K562 (cell line): ENCODE results near the gene KIF1A. TPM values are rescaled to one million over a fixed set of nuclear protein-coding genes. Genes with fewer than 3 reads are reported as not detected.

ENCODE experiments used
- ATAC-seq: fragments of 200-7000 bp; cut with Tn5 transposase; 3 replicates; pipeline ENCODE4 v1.9.1; 2020; ENCODE audit warnings: moderate library complexity
- BruUV-seq: library from RNA; stranded (reverse); fragments of 400-500 nt; replicated peaks from 2 replicates; lab custom pipeline; 2021; lab: Mats Ljungman, UMichigan
- CTCF ChIA-PET: fragments of 300-600 bp; formaldehyde crosslinking; extraction: SDS; loops from one replicate; lab custom pipeline; 2021; ENCODE audit warnings: low intra/inter-chr PET ratio; lab: Yijun Ruan, JAX
- POLR2A ChIA-PET: fragments of 300-600, 350-650 bp; sonication (Branson Sonifier 250); formaldehyde crosslinking; extraction: SDS; loops from one replicate; lab custom pipeline; 2021; ENCODE audit warnings: antibody characterized with exemption, inconsistent platforms; lab: Yijun Ruan, JAX
- DNase-seq, 4 experiments: peaks; one replicate each; pipeline versions ENCODE4 v3.0.0 to v3.0.0-alpha.2; 2011 to 2018; ENCODE audit warnings: low spot score in 3 of 4, mixed read lengths in 3 of 4; ENCODE audit errors: extremely low read depth in 1 of 4
- FAIRE-seq: peaks from 2 replicates; lab custom pipeline; 2011; peaks lifted over from hg19 to GRCh38; lab: Jason Lieb, UNC
- H2AFZ ChIP-seq: 2 replicates; pipeline ENCODE4 v1.6.0; 2011; ENCODE audit warnings: low read depth, low read length, control low read depth, inconsistent platforms
- H3K27ac ChIP-seq: fragments of 200-600 bp; 3 replicates; pipeline ENCODE4 v1.8.0; 2011; ENCODE audit warnings: low read depth, mild to moderate bottlenecking, control low read depth, inconsistent platforms, low read length, moderate library complexity, mixed read lengths; ENCODE audit errors: extremely low read depth
- H3K27me3 ChIP-seq, 2 experiments: fragments of 300-600 bp in 1 of 2; 2 replicates in 1 of 2; 3 replicates in 1 of 2; pipeline versions ENCODE4 v1.6.0 to v1.8.0; 2011; ENCODE audit warnings: inconsistent platforms in 2 of 2, low read length in 2 of 2, mild to moderate bottlenecking in 1 of 2, mixed read lengths in 1 of 2, moderate library complexity in 1 of 2; ENCODE audit not compliant: control insufficient read depth in 2 of 2, insufficient read depth in 2 of 2
- H3K36me3 ChIP-seq: fragments of 300-600 bp; 3 replicates; pipeline ENCODE4 v1.8.0; 2011; ENCODE audit warnings: mild to moderate bottlenecking, low read length, inconsistent platforms; ENCODE audit not compliant: control insufficient read depth, insufficient read depth
- H3K4me1 ChIP-seq, 2 experiments: fragments of 200-600 bp in 1 of 2; replicated peaks in 1 of 2; 2 replicates in 1 of 2; 3 replicates in 1 of 2; pipeline versions ENCODE4 v1.5.1 to v1.8.0; 2011; ENCODE audit warnings: inconsistent platforms in 2 of 2, low read length in 2 of 2, mild to moderate bottlenecking in 1 of 2, mixed read lengths in 1 of 2, moderate library complexity in 1 of 2; ENCODE audit not compliant: control insufficient read depth in 2 of 2, insufficient read depth in 2 of 2
- H3K4me2 ChIP-seq: 2 replicates; pipeline ENCODE4 v1.6.1; 2011; ENCODE audit warnings: low read length, control low read depth, inconsistent platforms, mixed read lengths; ENCODE audit not compliant: insufficient read depth
- H3K4me3 ChIP-seq: fragments of 200-600 bp; sonication (generic), shearing (Covaris generic); 2 replicates; pipeline ENCODE4 v1.5.1; 2016; ENCODE audit warnings: control low read depth, inconsistent platforms
- H3K79me2 ChIP-seq: fragments of 200-600 bp; 3 replicates; pipeline ENCODE4 v1.8.0; 2011; ENCODE audit warnings: low read length, inconsistent platforms; ENCODE audit not compliant: control insufficient read depth, insufficient read depth
- H3K9ac ChIP-seq, 2 experiments: 2 replicates each; pipeline versions ENCODE4 v1.6.0 to v1.6.1; 2011; ENCODE audit warnings: low read depth in 2 of 2, low read length in 2 of 2, control low read depth in 1 of 2, inconsistent platforms in 1 of 2, mild to moderate bottlenecking in 1 of 2, mixed read lengths in 1 of 2; ENCODE audit not compliant: insufficient read depth in 1 of 2
- H3K9me1 ChIP-seq: one replicate; pipeline ENCODE4 v1.6.0; 2011; ENCODE audit warnings: inconsistent platforms, mild to moderate bottlenecking, low read length, moderate library complexity; ENCODE audit not compliant: control insufficient read depth, insufficient read depth
- H3K9me3 ChIP-seq: replicated peaks from 2 replicates; pipeline ENCODE4 v1.5.1; 2011; ENCODE audit warnings: low read depth, low read length, inconsistent platforms; ENCODE audit not compliant: control insufficient read depth, insufficient read depth
- H4K20me1 ChIP-seq: replicated peaks from 2 replicates; pipeline ENCODE4 v1.6.1; 2011; ENCODE audit warnings: low read length, inconsistent platforms, mixed read lengths; ENCODE audit not compliant: control insufficient read depth, insufficient read depth
- CTCFL ChIP-seq: IDR thresholded peaks from 2 replicates; pipeline ENCODE4 v1.6.1; 2011; ENCODE audit warnings: borderline replicate concordance, low read depth, mild to moderate bottlenecking, moderate library complexity, low read length; ENCODE audit not compliant: insufficient read depth, poor library complexity, severe bottlenecking
- GTF2E2 ChIP-seq: fragments of 200-800 bp; sonication (Bioruptor generic); IDR thresholded peaks from 2 replicates; pipeline ENCODE4 v1.6.1; 2016; ENCODE audit warnings: missing genetic modification characterization, missing compliant biosample characterization
- PTBP1 ChIP-seq: fragments of 200-400 bp; formaldehyde crosslinking; IDR thresholded peaks from 2 replicates; pipeline ENCODE4 v1.6.1; 2017; ENCODE audit warnings: low read depth, low read length
- TCF7 ChIP-seq: sonication (generic); IDR thresholded peaks from 2 replicates; pipeline ENCODE4 v1.6.1; 2016; ENCODE audit warnings: antibody characterized with exemption, borderline replicate concordance
- TCFL5 ChIP-seq: fragments of 250-450 bp; sonication (Bioruptor Pico); conservative IDR thresholded peaks from 2 replicates; pipeline ENCODE4 v1.6.1; 2021; ENCODE audit warnings: mild to moderate bottlenecking, moderate library complexity, matching md5 sums
- ZBTB1 ChIP-seq: sonication (generic); formaldehyde crosslinking; IDR thresholded peaks from 2 replicates; pipeline ENCODE4 v1.8.1; 2023; ENCODE audit warnings: missing genetic modification reagents, low read depth, mild to moderate bottlenecking, borderline replicate concordance
- ZNF699 ChIP-seq: fragments of 250-450 bp; sonication (Bioruptor Pico); IDR thresholded peaks from 2 replicates; pipeline ENCODE4 v1.8.0; 2021; ENCODE audit warnings: mild to moderate bottlenecking, moderate library complexity; ENCODE audit not compliant: insufficient replicate concordance
- WGBS: fragments of 100-300 bp; shearing (Covaris generic); methylation state at CpG from one replicate; pipeline ENCODE4 v1.1.6; 2016; ENCODE audit warnings: low coverage, mixed read lengths; ENCODE audit not compliant: insufficient coverage; ENCODE audit errors: missing lambda C conversion rate; 5-methylcytosine and 5-hydroxymethylcytosine counted together
- in situ Hi-C: fragments of 300-500 bp; cut with MboI; formaldehyde crosslinking; loops from 4 replicates; pipeline ENCODE4 v1.15.0; 2018; ENCODE audit warnings: inconsistent platforms, mixed read lengths
- intact Hi-C: fragments of 100-400 bp; cut with micrococcal nuclease; formaldehyde crosslinking; loops from 2 replicates; pipeline ENCODE4 v1.14.2; 2022
- polyA plus RNA-seq, 8 experiments: library from polyadenylated mRNA; depleted of rRNA in 4 of 8; stranded (reverse) in 5 of 8; unstranded in 3 of 8; fragments of >200 nt; fragmentation: Nextera tagmentation in 2 of 8; fragmentation: Illumina TruSeq in 1 of 8; extraction: Ambion mirVana in 2 of 8; extraction: Trizol in 1 of 8; gene quantifications; 2 replicates each; pipeline versions ENCODE4 v1.2.1 to v1.2.3, GENCODE V29; 2011 to 2014; ENCODE audit warnings: inconsistent platforms in 1 of 8, missing spikeins in 1 of 8
- total RNA-seq, 7 experiments: library from RNA; depleted of rRNA in 6 of 7; stranded (reverse); fragments of >200 nt in 6 of 7; fragmentation: Illumina TruSeq in 2 of 7; extraction: Trizol in 2 of 7; gene quantifications; 2 replicates each; pipeline versions ENCODE4 v1.2.1 to v1.2.3, GENCODE V29; 2011 to 2021; ENCODE audit warnings: low replicate concordance in 1 of 7

KIF1A gene
- total and polyA plus RNA-seq, 9 of the 15 experiments (the other 6 are each of a cell fraction or from before 2014, with no cell fraction given): 0.07 to 1.4 (median 0.45) TPM; not detected in 2

DNA sequence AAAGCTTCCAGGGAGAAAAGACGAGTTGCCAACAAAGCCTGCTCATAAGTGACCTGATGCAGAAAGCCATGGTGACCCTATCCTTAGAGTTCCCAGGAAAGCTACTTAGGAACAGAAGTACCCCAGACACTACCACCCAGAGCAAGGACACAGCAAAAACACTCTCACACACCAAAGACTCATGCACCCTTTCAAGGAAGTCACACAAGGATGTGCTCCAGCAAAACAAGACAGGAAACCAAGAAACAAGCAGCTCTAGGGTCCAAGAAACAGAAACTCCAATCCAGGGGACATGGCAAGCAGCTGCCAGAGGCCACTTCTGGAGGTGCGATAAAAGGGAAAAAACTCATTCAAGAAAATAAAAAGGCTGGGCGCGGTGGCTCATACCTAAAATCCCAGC lies 5.7 kb downstream of the KIF1A start:
- Histone ChIP-seq H3K36me3 (no peaks in the 10 kb centered on the region), H3K79me2 (no peaks in the 10 kb centered on the region), H3K9me1 (no peaks in the 10 kb centered on the region), H3K9me3 (no peaks in the 10 kb centered on the region), H3K4me2 (no peak overlapping the region), H3K9ac (no peak overlapping the region), H3K4me3 (no peak overlapping the region), H3K27me3 (no peaks in the 10 kb centered on the region; a peak in 1 of 5 replicates), H3K27ac (no peak overlapping the region), H4K20me1 (no peaks in the 10 kb centered on the region), H3K4me1 (no peaks in the 10 kb centered on the region), H2AFZ (no peak overlapping the region)
- DNase-seq: no peak
- intact Hi-C loops: no loop called here
- ATAC-seq: no peak
- in situ Hi-C loops: no loop called here
- no peak for TF ChIP-seq TCFL5
- no peak for TF ChIP-seq ZNF699
- no peak for TF ChIP-seq PTBP1
- TF ChIP-seq CTCFL: no peak
- no peak for TF ChIP-seq ZBTB1 (CRISPR knock-in tag)
- TF ChIP-seq TCF7: no peak
- no peak for TF ChIP-seq GTF2E2 (tag)
- no TSS peak for BruUV-seq
- POLR2A ChIA-PET: interaction anchor here (1.0 kb wide), 1 partner anchor 8 kb away, joined by 3 read pairs; no protein-coding TSS in a partner anchor
- FAIRE-seq: no peak
- 0% methylated on average over 4 of the region's 4 CpGs for WGBS
- CTCF ChIA-PET: no interaction called here
